ENCODE measurements around the gene ARHGEF28. TPM values are rescaled to one million over a fixed set of nuclear protein-coding genes. Genes with fewer than 3 reads are reported as not detected.

ARHGEF28 gene
- total and polyA plus RNA-seq, 2 experiments from 2014 or later: 3.5 to 11.2 TPM

GRCh38 chr5:73682176-73682575 is 56.2 kb downstream of the ARHGEF28 start:
- H3K4me2 ChIP-seq: no peak overlapping the region
- DNase-seq (ENCODE audit: low spot score): no peak
- no peaks in the 10 kb centered on the region for H3K36me3 ChIP-seq (replicated peaks; ENCODE audit: insufficient read depth, low read depth)
- H3K4me1 ChIP-seq (ENCODE audit: insufficient read depth): no peaks in the 10 kb centered on the region
- H4K20me1 ChIP-seq (ENCODE audit: insufficient read depth, poor library complexity, severe bottlenecking): no peaks in the 10 kb centered on the region
- no peak overlapping the region for H2AFZ ChIP-seq
- WGBS (ENCODE audit: low lambda C conversion rate, missing lambda C conversion rate): 93% methylated on average over 1 of the region's 1 CpG
- TF ChIP-seq EZH2 (IDR thresholded peaks at IDR 0.05; ENCODE audit: borderline replicate concordance) (no peak), CTCF (IDR thresholded peaks at IDR 0.05; ENCODE audit: poor library complexity) (no peak), EZH2phosphoT487 (IDR thresholded peaks at IDR 0.05; ENCODE audit: low read depth, severe bottlenecking, unreplicated experiment) (no peak)
- H3K9me3 ChIP-seq (ENCODE audit: low read depth): no peaks in the 10 kb centered on the region
- H3K27ac ChIP-seq: no peak overlapping the region
- H3K4me3 ChIP-seq: no peak overlapping the region
- H3K27me3 ChIP-seq: no peaks in the 10 kb centered on the region
- H3K9me2 ChIP-seq (replicated peaks; ENCODE audit: insufficient read depth): no peaks in the 10 kb centered on the region
- H3K79me2 ChIP-seq: no peaks in the 10 kb centered on the region

GRCh38 chr5:73684691-73685090 is 58.7 kb downstream of the ARHGEF28 start:
- no peak overlapping the region for H3K27ac ChIP-seq
- no peaks in the 10 kb centered on the region for H3K79me2 ChIP-seq
- H3K9me3 ChIP-seq (ENCODE audit: low read depth): no peaks in the 10 kb centered on the region
- H3K9me2 ChIP-seq (replicated peaks; ENCODE audit: insufficient read depth): no peaks in the 10 kb centered on the region
- H2AFZ ChIP-seq: no peak overlapping the region
- no peaks in the 10 kb centered on the region for H3K4me1 ChIP-seq (ENCODE audit: insufficient read depth)
- H3K4me3 ChIP-seq: no peak overlapping the region
- DNase-seq (ENCODE audit: low spot score): no peak
- no peaks in the 10 kb centered on the region for H3K27me3 ChIP-seq
- H4K20me1 ChIP-seq (ENCODE audit: insufficient read depth, poor library complexity, severe bottlenecking): no peaks in the 10 kb centered on the region
- WGBS (ENCODE audit: low lambda C conversion rate, missing lambda C conversion rate): 88% methylated on average over 7 of the region's 7 CpGs
- no peak for TF ChIP-seq EZH2 (IDR thresholded peaks at IDR 0.05; ENCODE audit: borderline replicate concordance)
- TF ChIP-seq EZH2phosphoT487 (IDR thresholded peaks at IDR 0.05; ENCODE audit: low read depth, severe bottlenecking, unreplicated experiment): no peak
- no peak for TF ChIP-seq CTCF (IDR thresholded peaks at IDR 0.05; ENCODE audit: poor library complexity)
- no peak overlapping the region for H3K4me2 ChIP-seq
- no peaks in the 10 kb centered on the region for H3K36me3 ChIP-seq (replicated peaks; ENCODE audit: insufficient read depth, low read depth)

- Histone ChIP-seq H3K27me3 (no peaks in the 10 kb centered on the region), H3K4me3 (no peak overlapping the region), H3K4me1 (ENCODE audit: insufficient read depth) (no peaks in the 10 kb centered on the region), H2AFZ (no peak overlapping the region), H3K79me2 (no peaks in the 10 kb centered on the region), H3K36me3 (replicated peaks; ENCODE audit: insufficient read depth, low read depth) (no peaks in the 10 kb centered on the region), H3K4me2 (no peak overlapping the region), H3K9me3 (ENCODE audit: low read depth) (no peaks in the 10 kb centered on the region), H3K9me2 (replicated peaks; ENCODE audit: insufficient read depth) (no peaks in the 10 kb centered on the region), H4K20me1 (ENCODE audit: insufficient read depth, poor library complexity, severe bottlenecking) (no peaks in the 10 kb centered on the region), H3K27ac (no peak overlapping the region)
- TF ChIP-seq EZH2 (IDR thresholded peaks at IDR 0.05; ENCODE audit: borderline replicate concordance) (no peak), CTCF (IDR thresholded peaks at IDR 0.05; ENCODE audit: poor library complexity) (no peak)
- WGBS (ENCODE audit: low lambda C conversion rate, missing lambda C conversion rate): 75% methylated on average over 1 of the region's 1 CpG
- no peak for DNase-seq (ENCODE audit: low spot score)
These were observed 60.9 kb downstream of the ARHGEF28 start for GRCh38 chr5:73686912-73687311.

GRCh38 chr5:73687357-73687756 is 61.4 kb downstream of the ARHGEF28 start:
- no peaks in the 10 kb centered on the region for H4K20me1 ChIP-seq (ENCODE audit: insufficient read depth, poor library complexity, severe bottlenecking)
- H3K9me2 ChIP-seq (replicated peaks; ENCODE audit: insufficient read depth): no peaks in the 10 kb centered on the region
- H3K79me2 ChIP-seq: no peaks in the 10 kb centered on the region
- no peak overlapping the region for H2AFZ ChIP-seq
- H3K36me3 ChIP-seq (replicated peaks; ENCODE audit: insufficient read depth, low read depth): no peaks in the 10 kb centered on the region
- H3K4me1 ChIP-seq (ENCODE audit: insufficient read depth): no peaks in the 10 kb centered on the region
- no peaks in the 10 kb centered on the region for H3K27me3 ChIP-seq
- no peak overlapping the region for H3K4me2 ChIP-seq
- no peak for DNase-seq (ENCODE audit: low spot score)
- no peaks in the 10 kb centered on the region for H3K9me3 ChIP-seq (ENCODE audit: low read depth)
- TF ChIP-seq EZH2phosphoT487 (IDR thresholded peaks at IDR 0.05; ENCODE audit: low read depth, severe bottlenecking, unreplicated experiment) (no peak), CTCF (IDR thresholded peaks at IDR 0.05; ENCODE audit: poor library complexity) (no peak), EZH2 (IDR thresholded peaks at IDR 0.05; ENCODE audit: borderline replicate concordance) (no peak)
- WGBS (ENCODE audit: low lambda C conversion rate, missing lambda C conversion rate): 91% methylated on average over 1 of the region's 1 CpG
- H3K27ac ChIP-seq: no peak overlapping the region
- H3K4me3 ChIP-seq: no peak overlapping the region
